GM19395 (cell line): ENCODE results near the gene TICRR.

Experiments
- ATAC-seq: cut with Tn5 transposase; IDR thresholded peaks from one replicate; pipeline ENCODE4 v1.9.1; 2021; ENCODE audit warnings: mild to moderate bottlenecking, moderate library complexity; ENCODE audit not compliant: unreplicated experiment

Gene TICRR

GRCh38 chr15:89671687-89672086 is 96.4 kb downstream of the TICRR start:
- no peak for ATAC-seq

- ATAC-seq: no peak
These were observed 97.2 kb downstream of the TICRR start for GRCh38 chr15:89672221-89673164.

- no peak for ATAC-seq
These were observed 97.9 kb downstream of the TICRR start for GRCh38 chr15:89673165-89673512.

- no peak for ATAC-seq
These were observed 99.3 kb downstream of the TICRR start for GRCh38 chr15:89674526-89674925.

GRCh38 chr15:89675606-89676005 is 100.3 kb downstream of the TICRR start:
- no peak for ATAC-seq

GRCh38 chr15:89677381-89677780 is 102.1 kb downstream of the TICRR start:
- ATAC-seq: no peak
